Spleen (tissue), 11 donors: Measurements from ENCODE around the gene STRN4. TPM values are rescaled to one million over a fixed set of nuclear protein-coding genes. Genes with fewer than 3 reads are reported as not detected.

Experiments used
- DNase-seq: peaks from one replicate; pipeline ENCODE4 v3.0.0-alpha.2; 2020
- H3K27ac ChIP-seq, 8 donors: fragments of 200-600 bp; sonication (generic) in 7 of 8; 1 replicate in 4 of 8; 2 replicates in 4 of 8; pipeline versions ENCODE4 v1.5.0 to v1.8.0; 2016 to 2021; ENCODE audit warnings: inconsistent platforms in 4 of 8, mild to moderate bottlenecking in 4 of 8, moderate library complexity in 1 of 8
- H3K27me3 ChIP-seq, 7 donors: fragments of 200-600 bp; sonication (generic) in 6 of 7; replicated peaks in 1 of 7; 1 replicate in 4 of 7; 2 replicates in 3 of 7; pipeline versions ENCODE4 v1.5.0 to v1.8.0; 2016 to 2021; ENCODE audit warnings: inconsistent platforms in 3 of 7, mild to moderate bottlenecking in 1 of 7
- H3K36me3 ChIP-seq, 6 donors: fragments of 200-600 bp; sonication (generic) in 5 of 6; 1 replicate in 4 of 6; 2 replicates in 2 of 6; pipeline versions ENCODE4 v1.5.0 to v1.8.0; 2016 to 2021; ENCODE audit warnings: inconsistent platforms in 2 of 6
- H3K4me1 ChIP-seq, 6 donors: fragments of 200-600 bp; sonication (generic) in 5 of 6; 1 replicate in 3 of 6; 2 replicates in 3 of 6; pipeline versions ENCODE4 v1.5.0 to v1.8.0; 2016 to 2021; ENCODE audit warnings: inconsistent platforms in 3 of 6
- H3K4me3 ChIP-seq, 8 donors: fragments of 200-600 bp; sonication (generic) in 7 of 8; 1 replicate in 4 of 8; 2 replicates in 4 of 8; pipeline versions ENCODE4 v1.5.0 to v1.8.0; 2016 to 2021; ENCODE audit warnings: inconsistent platforms in 4 of 8, mild to moderate bottlenecking in 4 of 8, moderate library complexity in 2 of 8
- H3K9me3 ChIP-seq, 8 donors: fragments of 200-600 bp; sonication (generic) in 7 of 8; 1 replicate in 4 of 8; 2 replicates in 4 of 8; pipeline versions ENCODE4 v1.5.0 to v1.8.0; 2016 to 2021; ENCODE audit warnings: inconsistent platforms in 4 of 8
- CTCF ChIP-seq, 11 experiments: fragments of 200-600 bp in 7 of 11; fragments of 450-650 bp in 4 of 11; sonication (generic) in 4 of 11; IDR thresholded peaks in 8 of 11; conservative IDR thresholded peaks in 3 of 11; 1 replicate in 7 of 11; 2 replicates in 4 of 11; pipeline versions ENCODE4 v1.4.0 to v1.8.0; 2016 to 2021; ENCODE audit warnings: antibody characterized with exemption in 11 of 11, inconsistent platforms in 4 of 11, mild to moderate bottlenecking in 1 of 11
- POLR2A ChIP-seq, 3 donors: fragments of 450-650 bp; IDR thresholded peaks; one replicate each; pipeline ENCODE4 v1.5.1; 2017; ENCODE audit warnings: antibody characterized with exemption in 3 of 3, mild to moderate bottlenecking in 1 of 3
- POLR2AphosphoS5 ChIP-seq, 3 donors: sonication (generic); formaldehyde crosslinking; IDR thresholded peaks; one replicate each; pipeline ENCODE4 v1.5.1; 2017; ENCODE audit warnings: antibody characterized with exemption in 3 of 3
- WGBS, 5 donors: extraction: QIAGEN DNeasy Blood & Tissue Kit in 3 of 5; methylation state at CpG; one replicate each; pipeline versions ENCODE4 v1.1.5 to v1.1.7; 2013 to 2018; 5-methylcytosine and 5-hydroxymethylcytosine counted together
- intact Hi-C: fragments of 100-400 bp; cut with DNase I; formaldehyde crosslinking; loops from one replicate; pipeline ENCODE4 v1.15.0; 2023; ENCODE audit warnings: low total_unique reads
- microRNA-seq, 3 donors: library from miRNA; unstranded; fragments of <30 nt; microRNA quantifications; one replicate each; pipeline versions ENCODE4 to v1.1.0, GENCODE V29; 2019 to 2020
- polyA plus RNA-seq, 3 donors: library from polyadenylated mRNA; stranded (reverse); fragments of 200-250 nt; gene quantifications; one replicate each; pipeline ENCODE4 v1.2.1, GENCODE V29; 2013
- small RNA-seq, 4 donors: library from RNA; depleted of rRNA; stranded (forward); fragments of <200 nt; gene quantifications; one replicate each; pipeline ENCODE3, GENCODE V24; 2016
- total RNA-seq, 7 donors: library from RNA; depleted of rRNA in 3 of 7; stranded (reverse); fragments of >200 nt in 3 of 7; fragmentation: NEBNext Ultra II Directional in 4 of 7; extraction: Animal tissue kit (Norgen Biotek cat#: 25700) in 4 of 7; gene quantifications; one replicate each; pipeline versions ENCODE4 v1.1.0 to v1.2.1, GENCODE V29; 2016 to 2021
- donor health status: healthy with polysubstance abuse.
- donor health status: DM: no; HTN: no; CAD: no; lungs with moderate emphysema.
- donor health status: DM: no; HTN: no; CAD: no.
- donor health status: Bipolar disorder and iron deficiency.
- donor health status: healthy.
- donor health status: DM: no; HTN: no; CAD: no.
- donor health status: DM: yes; HTN: yes; CAD: no.

Gene STRN4
- total and polyA plus RNA-seq, 10 donors: 28.2 to 143 (median 96.6) TPM

GRCh38 chr19:46685189-46685588 is 61.1 kb downstream of the STRN4 start:
- Histone ChIP-seq H3K4me1 (no peaks in the 10 kb centered on the region), H3K27ac (no peak overlapping the region), H3K4me3 (no peak overlapping the region), H3K36me3 (peaks cover 5 to 100% (median 98%) of the 10 kb centered on the region in 6 donors), H3K27me3 (no peaks in the 10 kb centered on the region), H3K9me3 (no peaks in the 10 kb centered on the region)
- no peak for DNase-seq
- TF ChIP-seq CTCF (IDR thresholded peaks at IDR 0.05 in 8 of 11, conservative IDR thresholded peaks at IDR 0.05 in 3 of 11) (no peak), POLR2A (IDR thresholded peaks at IDR 0.05) (no peak), POLR2AphosphoS5 (IDR thresholded peaks at IDR 0.05) (no peak)
- intact Hi-C loops: no loop called here
- WGBS, 5 donors: 64 to 91% (median 82%) methylated on average over 3 of the region's 3 CpGs

DNA sequence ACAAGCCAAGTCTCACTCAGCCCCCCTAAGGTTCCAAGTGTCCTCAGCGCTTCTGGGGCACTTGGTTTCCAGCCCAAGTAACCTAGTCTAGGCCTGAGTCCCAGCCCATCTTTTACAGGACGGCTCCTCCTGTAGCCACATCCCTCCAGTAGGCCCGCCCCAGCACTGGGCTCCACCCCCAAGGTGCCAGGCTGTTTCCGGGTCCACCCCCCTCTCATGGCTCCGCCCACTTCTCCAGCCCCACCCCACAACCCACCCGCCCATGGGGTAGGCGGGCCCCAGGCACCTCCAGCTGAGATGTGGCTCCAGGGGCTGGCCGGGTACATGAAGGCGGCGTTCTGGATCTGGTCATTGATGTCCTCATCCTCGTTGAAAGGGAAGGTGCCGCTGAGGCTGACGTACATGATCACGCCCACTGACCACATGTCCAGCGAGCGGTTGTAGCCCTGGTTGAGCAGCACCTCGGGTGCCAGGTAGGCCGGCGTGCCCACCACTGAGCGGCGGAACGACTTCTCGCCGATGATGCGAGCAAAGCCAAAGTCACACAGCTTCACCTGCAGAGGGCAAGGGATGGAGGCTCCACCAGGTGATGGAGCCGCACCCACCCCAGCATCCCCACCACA is 68.0 kb downstream of the STRN4 start:
- Histone ChIP-seq H3K4me1 (peaks cover 0 to 6% (median 0%) of the 10 kb centered on the region in 6 donors), H3K36me3 (peaks cover 4 to 100% (median 98%) of the 10 kb centered on the region in 6 donors), H3K27me3 (no peaks in the 10 kb centered on the region), H3K4me3 (no peak overlapping the region), H3K9me3 (no peaks in the 10 kb centered on the region), H3K27ac (no peak overlapping the region)
- 85 to 87% (median 86%) methylated on average over 21 to 26 of the region's 26 CpGs for WGBS, 5 donors
- intact Hi-C loops: no loop called here
- DNase-seq: peak; percentile 75
- TF ChIP-seq POLR2AphosphoS5 (IDR thresholded peaks at IDR 0.05): peak in 2 of 3 donors; percentile 25 to 58
- TF ChIP-seq POLR2A (IDR thresholded peaks at IDR 0.05): no peak
- no peak for TF ChIP-seq CTCF (IDR thresholded peaks at IDR 0.05 in 8 of 11, conservative IDR thresholded peaks at IDR 0.05 in 3 of 11)

DNA sequence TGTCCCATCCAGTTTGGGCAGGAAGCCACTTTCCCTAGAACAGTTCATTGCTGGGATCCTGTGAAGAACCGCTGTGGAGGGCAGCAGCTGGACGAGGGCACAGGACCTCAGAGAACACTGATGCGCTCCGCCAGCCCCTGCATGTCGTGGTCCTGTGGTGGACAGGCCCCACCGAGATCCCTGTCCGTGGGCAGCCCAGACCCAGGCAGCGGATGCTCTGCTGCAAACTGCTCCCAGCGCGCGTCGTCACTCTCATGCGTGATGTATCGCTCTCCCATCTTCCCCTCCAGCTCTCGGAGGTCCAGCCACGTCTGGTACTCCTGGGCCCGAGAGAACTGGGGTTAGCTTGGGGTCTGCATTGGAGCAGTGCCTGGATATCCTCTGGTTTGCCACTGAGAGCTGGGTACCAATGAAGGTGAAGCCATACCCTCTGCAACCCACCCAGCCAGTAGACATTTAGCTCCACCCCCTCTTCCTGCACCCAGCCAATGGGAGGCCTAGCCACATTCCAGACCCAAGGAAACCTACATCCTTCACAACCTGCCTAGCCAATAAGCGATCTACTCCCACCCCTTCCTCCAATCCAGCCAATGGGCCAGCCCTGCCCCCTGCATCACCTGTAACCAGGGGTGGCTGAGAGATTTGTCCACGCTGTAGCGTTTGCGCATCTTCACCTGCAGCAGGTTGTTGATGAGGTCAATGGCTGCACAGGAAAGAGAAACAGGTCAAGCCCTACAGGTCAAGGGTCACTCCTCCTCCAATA is 71.7 kb downstream of the STRN4 start:
- H3K4me3 ChIP-seq: no peak overlapping the region
- intact Hi-C loops: no loop called here
- H3K36me3 ChIP-seq: peaks cover 4 to 78% (median 71%) of the 10 kb centered on the region in 6 donors
- H3K27me3 ChIP-seq: no peaks in the 10 kb centered on the region
- TF ChIP-seq POLR2AphosphoS5 (IDR thresholded peaks at IDR 0.05) (peak in 2 of 3 donors; percentile 39 to 64), POLR2A (IDR thresholded peaks at IDR 0.05) (no peak)
- peaks cover 0 to 6% (median 0%) of the 10 kb centered on the region in 6 donors for H3K4me1 ChIP-seq
- H3K27ac ChIP-seq: no peak overlapping the region
- no peak for DNase-seq
- H3K9me3 ChIP-seq: no peaks in the 10 kb centered on the region
- WGBS, 5 donors: 92 to 97% (median 93%) methylated on average over 10 to 21 of the region's 21 CpGs

DNA sequence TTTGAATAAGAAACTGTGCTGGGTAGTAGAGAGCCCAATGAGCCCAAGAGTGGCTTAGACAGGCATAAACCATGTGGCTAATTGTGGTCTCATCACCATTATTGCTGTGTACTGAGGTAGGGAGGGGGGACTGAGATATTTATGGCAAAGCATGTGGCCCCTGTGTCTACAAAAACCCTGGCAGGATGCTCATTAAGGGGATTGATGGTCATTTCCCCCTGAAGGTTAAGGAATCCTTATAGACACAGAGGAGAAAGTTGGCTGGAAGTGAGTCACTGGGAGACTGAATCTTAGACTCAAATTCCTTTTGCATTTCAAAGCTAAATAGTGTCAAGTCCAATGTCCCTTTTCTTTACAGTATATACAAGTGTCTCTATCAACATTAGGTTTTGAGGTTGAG is 75.4 kb downstream of the STRN4 start:
- Histone ChIP-seq H3K4me3 (no peak overlapping the region), H3K27me3 (no peaks in the 10 kb centered on the region), H3K4me1 (no peaks in the 10 kb centered on the region), H3K9me3 (no peaks in the 10 kb centered on the region), H3K27ac (no peak overlapping the region), H3K36me3 (peaks cover 0 to 40% (median 33%) of the 10 kb centered on the region in 6 donors)
- DNase-seq: no peak
- intact Hi-C loops: no loop called here
- TF ChIP-seq POLR2A (IDR thresholded peaks at IDR 0.05): no peak
- no peak for TF ChIP-seq POLR2AphosphoS5 (IDR thresholded peaks at IDR 0.05)
- TF ChIP-seq CTCF (IDR thresholded peaks at IDR 0.05 in 8 of 11, conservative IDR thresholded peaks at IDR 0.05 in 3 of 11): no peak

Small RNAs within 50 kb of the gene (microRNA-seq; reads per million reads assigned to microRNA genes)
- 3.1 to 4.7 (median 3.2) reads per million in 3 donors for gene MIR320E

Small RNAs within 50 kb of the gene (small RNA-seq; reads per million reads assigned to genes)
- gene MIR320E: 0 reads per million in 4 donors
- gene RF00019: 0 reads per million in 4 donors
- gene RN7SL364P: 0 to 0.08 (median 0.03) reads per million in 4 donors

Other genes starting within 250 kb of the STRN4 start
- gene CALM3, start 145.1 kb downstream of the STRN4 start, total RNA-seq: 100 to 1,000 TPM; 121 to 197 (median 143) TPM
- gene CALM3, start 145.1 kb downstream of the STRN4 start, polyA plus RNA-seq: 100 to 1,000 TPM in 2 of 3 donors, 10 to 100 TPM in 1; 78.1 to 167 (median 111) TPM
- gene PTGIR, start 121.4 kb downstream of the STRN4 start, total RNA-seq: 10 to 100 TPM in 3 of 7 donors, 1 to 10 TPM in 4; 5.4 to 18.6 (median 8.6) TPM
- gene PTGIR, start 121.4 kb downstream of the STRN4 start, polyA plus RNA-seq: 1 to 10 TPM; 5.7 to 9.1 (median 5.9) TPM
- not detected for gene GNG8, start 110.2 kb downstream of the STRN4 start, total RNA-seq
- gene GNG8, start 110.2 kb downstream of the STRN4 start, polyA plus RNA-seq: not detected
- gene DACT3, start 85.3 kb downstream of the STRN4 start, total RNA-seq: 10 to 100 TPM in 1 of 7 donors, 1 to 10 TPM in 6; 4.9 to 10.4 (median 6.1) TPM
- gene DACT3, start 85.3 kb downstream of the STRN4 start, polyA plus RNA-seq: 1 to 10 TPM; 1.6 to 4.1 (median 3.2) TPM
- gene PRKD2, start 29.3 kb downstream of the STRN4 start, total RNA-seq: 100 to 1,000 TPM in 4 of 7 donors, 10 to 100 TPM in 3; 76.3 to 127 (median 115) TPM
- gene PRKD2, start 29.3 kb downstream of the STRN4 start, polyA plus RNA-seq: 100 to 1,000 TPM in 2 of 3 donors, 10 to 100 TPM in 1; 63.4 to 132 (median 105) TPM
- gene FKRP, start 393 bp downstream of the STRN4 start, total RNA-seq: 10 to 100 TPM; 15.4 to 24.8 (median 19.3) TPM
- 10 to 100 TPM in 1 of 3 donors, 1 to 10 TPM in 2; 5.3 to 13.0 (median 9.8) TPM for gene FKRP, start 393 bp downstream of the STRN4 start, polyA plus RNA-seq
- 10 to 100 TPM; 45.1 to 62.8 (median 49.8) TPM for gene SLC1A5, start 42.1 kb upstream of the STRN4 start, total RNA-seq
- gene SLC1A5, start 42.1 kb upstream of the STRN4 start, polyA plus RNA-seq: 10 to 100 TPM; 13.2 to 29.5 (median 23.0) TPM
- gene AP2S1, start 104.4 kb upstream of the STRN4 start, total RNA-seq: 100 to 1,000 TPM in 4 of 7 donors, 10 to 100 TPM in 3; 58.0 to 144 (median 116) TPM
- 100 to 1,000 TPM in 2 of 3 donors, 10 to 100 TPM in 1; 69.3 to 145 (median 104) TPM for gene AP2S1, start 104.4 kb upstream of the STRN4 start, polyA plus RNA-seq
- gene ARHGAP35, start 114.5 kb upstream of the STRN4 start, total RNA-seq: 10 to 100 TPM; 26.0 to 49.4 (median 42.9) TPM
- gene ARHGAP35, start 114.5 kb upstream of the STRN4 start, polyA plus RNA-seq: 10 to 100 TPM in 1 of 3 donors, 1 to 10 TPM in 2; 2.3 to 10.8 (median 3.0) TPM